Activated gamma-delta T cell treated with Interleukin-2 at 50 U/mL for 16 hours (primary cell): ENCODE measurements around the gene ANP32A.
"Not testable (repeated sequence)": the region's sequence is repeated elsewhere in the genome, so short reads cannot be mapped to it uniquely, and the experiment has no call there.

Experiments used
- DNase-seq: peaks from one replicate; pipeline ENCODE4 v3.0.0-alpha.2; 2020

ANP32A gene

GRCh38 chr15:68781766-68782588 lies 38.7 kb downstream of the ANP32A start:
- peak; percentile 34 for DNase-seq

GRCh38 chr15:68781217-68781616 lies 39.5 kb downstream of the ANP32A start:
- no peak for DNase-seq

DNA sequence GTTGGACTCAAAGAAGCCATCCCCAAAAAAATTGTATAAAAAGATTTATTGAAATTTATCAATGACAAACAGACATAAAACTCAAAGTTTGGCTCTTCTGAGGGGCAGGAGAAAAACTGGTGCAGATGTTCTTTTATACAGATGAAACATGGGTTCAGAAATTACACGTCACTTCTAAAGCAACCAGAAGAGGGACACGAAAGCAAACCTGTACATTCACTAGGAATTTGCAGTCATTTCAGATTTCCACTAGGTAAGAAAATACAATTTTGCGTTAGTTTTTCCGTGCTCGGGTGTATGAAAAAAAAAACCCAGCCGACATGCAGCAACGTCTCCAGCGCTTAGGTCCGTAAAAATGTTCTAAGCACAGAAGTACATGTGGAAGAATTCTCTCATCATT lies 41.8 kb downstream of the ANP32A start:
- DNase-seq, result no peak

- DNase-seq, result no peak
Measured at GRCh38 chr15:68776477-68777270, 44.0 kb downstream of the ANP32A start.

GRCh38 chr15:68775671-68776476 lies 44.8 kb downstream of the ANP32A start:
- no peak for DNase-seq

GRCh38 chr15:68775236-68775577 lies 45.5 kb downstream of the ANP32A start:
- DNase-seq, result no peak

GRCh38 chr15:68774521-68775235 lies 46.0 kb downstream of the ANP32A start:
- no peak for DNase-seq

DNA sequence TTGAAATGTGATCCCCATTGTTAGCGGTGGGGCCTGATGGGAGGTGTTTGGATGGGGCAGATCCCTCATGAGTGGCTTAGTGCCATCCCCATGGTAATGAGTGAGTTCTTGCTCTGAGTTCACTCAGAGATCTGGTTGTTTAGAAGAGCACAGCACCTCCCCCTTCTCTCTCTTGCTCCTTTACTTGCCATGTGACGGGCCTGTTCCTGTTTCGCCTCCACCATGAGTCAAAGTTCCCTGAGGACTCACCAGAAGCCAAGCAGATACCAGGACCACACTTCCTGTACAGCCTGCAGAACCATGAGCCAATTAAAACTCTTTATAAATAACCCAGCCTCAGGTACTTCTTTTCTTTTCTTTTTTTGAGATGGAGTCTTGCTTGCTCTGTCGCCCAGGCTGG lies 46.6 kb downstream of the ANP32A start:
- DNase-seq, result no peak

DNA sequence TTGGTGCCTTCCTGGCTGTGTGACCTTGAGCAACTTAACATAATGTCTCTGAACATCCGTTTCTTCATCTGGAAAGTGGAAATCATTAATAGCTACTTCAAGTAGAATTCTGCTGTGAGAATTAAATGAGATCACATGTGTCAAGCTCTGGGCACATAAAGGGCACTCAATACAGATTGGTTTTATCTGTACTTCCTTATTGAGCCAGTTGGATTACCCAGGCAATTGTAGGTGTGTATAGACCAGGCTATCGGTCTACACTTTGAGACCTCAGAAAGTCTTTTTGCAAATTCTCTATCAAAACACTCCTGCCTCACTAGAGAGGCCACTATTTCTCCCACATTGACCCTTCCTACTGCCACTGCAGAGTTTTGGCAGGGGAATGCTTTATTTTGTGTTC lies 47.7 kb downstream of the ANP32A start:
- DNase-seq, result no peak

DNA sequence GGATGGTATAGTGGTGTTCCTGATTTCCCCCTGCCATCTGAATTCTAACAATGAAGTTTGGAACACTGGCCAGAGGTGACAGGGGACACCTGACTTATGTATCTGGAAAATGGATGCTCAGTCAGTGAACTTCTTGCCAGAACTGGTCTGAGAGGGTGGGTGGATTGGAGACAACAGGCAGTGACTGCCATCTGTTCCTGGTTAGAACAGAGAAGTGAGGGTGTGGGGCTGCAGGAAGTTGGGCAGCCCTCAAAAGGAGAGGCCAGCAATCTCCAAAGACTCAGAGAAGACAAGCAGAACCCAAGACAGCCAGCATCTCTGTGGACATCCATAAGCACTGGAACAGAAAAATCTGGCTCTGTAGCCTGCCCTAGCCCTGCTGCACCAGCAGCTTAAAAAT lies 50.5 kb downstream of the ANP32A start:
- no peak for DNase-seq

DNA sequence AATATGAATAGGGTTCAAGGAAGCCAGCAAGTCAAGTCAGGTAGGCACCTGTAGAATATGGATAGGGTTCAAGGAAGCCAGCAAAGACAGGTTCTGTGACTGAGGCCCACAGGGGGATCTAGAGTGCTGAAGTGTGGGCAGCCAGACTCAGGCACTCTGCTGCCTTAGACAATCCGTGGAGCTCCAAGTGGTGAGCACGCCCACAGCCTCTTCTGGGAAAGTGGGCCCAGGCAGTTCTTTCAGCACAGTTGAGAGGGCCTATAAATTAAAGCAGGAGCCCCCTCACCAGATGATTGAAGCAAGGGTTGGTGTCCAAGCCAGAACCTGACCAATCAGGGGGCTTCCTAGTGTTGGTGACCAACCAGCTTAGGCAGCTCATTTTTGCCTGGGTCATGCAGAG lies 51.0 kb downstream of the ANP32A start:
- DNase-seq, result no peak

DNA sequence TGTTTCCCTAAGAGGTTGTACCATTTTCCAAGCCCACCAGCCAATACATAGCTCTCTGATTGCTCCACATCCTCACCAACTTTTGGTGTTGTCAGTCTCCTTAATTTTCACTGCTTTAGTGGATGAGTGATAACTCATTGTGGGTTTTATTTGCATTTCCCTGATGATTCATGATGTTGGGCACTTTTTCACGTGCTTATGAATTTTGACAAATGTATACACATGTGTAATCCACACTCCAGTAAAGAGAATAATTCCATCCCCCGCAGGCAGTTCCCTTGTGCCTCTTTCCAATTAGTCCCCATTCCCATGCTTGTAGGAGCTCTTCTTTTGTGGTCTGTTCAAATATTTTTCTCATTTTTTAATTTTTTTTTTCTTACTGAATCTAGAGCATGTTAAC lies 52.4 kb downstream of the ANP32A start:
- DNase-seq, result no peak

GRCh38 chr15:68767833-68768232 lies 52.9 kb downstream of the ANP32A start:
- no peak for DNase-seq

GRCh38 chr15:68765602-68766368 lies 54.9 kb downstream of the ANP32A start:
- no peak for DNase-seq

DNA sequence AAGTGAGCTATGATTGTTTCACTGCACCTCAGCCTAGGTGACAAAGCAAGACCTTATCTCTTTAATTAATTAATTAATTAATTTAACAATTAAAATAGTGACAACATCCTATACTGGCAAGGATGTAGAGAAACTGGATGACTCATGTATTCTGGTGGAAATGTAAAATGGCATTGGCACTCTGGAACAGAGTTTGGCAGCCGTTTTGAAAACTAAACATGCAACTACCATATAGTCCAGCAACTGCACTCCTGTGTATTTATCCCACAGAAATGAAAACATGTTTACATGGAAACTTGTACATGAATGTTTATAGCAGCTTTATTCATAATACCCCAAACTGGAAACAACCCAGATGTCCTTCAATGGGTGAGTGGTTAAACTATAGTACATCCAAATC lies 56.6 kb downstream of the ANP32A start:
- no peak for DNase-seq

DNA sequence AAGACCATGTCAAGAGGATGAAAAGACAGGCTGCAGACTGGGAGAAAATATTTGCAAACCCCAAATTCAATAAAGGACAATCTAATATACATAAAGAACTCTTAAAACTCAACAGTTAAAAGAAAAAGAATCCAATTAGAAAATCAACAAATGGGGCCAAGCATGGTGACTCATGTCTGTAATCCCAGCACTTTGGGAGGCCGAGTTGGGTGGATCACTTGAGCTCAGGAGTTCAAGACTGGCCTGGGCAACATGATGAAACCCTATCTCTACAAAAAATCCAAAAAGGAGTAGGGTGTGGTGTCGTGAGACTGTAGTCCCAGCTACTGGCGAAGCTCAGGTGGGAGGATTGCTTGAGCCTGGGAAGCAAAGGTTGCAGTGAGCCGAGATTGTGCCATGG lies 57.6 kb downstream of the ANP32A start:
- DNase-seq, result no peak

DNA sequence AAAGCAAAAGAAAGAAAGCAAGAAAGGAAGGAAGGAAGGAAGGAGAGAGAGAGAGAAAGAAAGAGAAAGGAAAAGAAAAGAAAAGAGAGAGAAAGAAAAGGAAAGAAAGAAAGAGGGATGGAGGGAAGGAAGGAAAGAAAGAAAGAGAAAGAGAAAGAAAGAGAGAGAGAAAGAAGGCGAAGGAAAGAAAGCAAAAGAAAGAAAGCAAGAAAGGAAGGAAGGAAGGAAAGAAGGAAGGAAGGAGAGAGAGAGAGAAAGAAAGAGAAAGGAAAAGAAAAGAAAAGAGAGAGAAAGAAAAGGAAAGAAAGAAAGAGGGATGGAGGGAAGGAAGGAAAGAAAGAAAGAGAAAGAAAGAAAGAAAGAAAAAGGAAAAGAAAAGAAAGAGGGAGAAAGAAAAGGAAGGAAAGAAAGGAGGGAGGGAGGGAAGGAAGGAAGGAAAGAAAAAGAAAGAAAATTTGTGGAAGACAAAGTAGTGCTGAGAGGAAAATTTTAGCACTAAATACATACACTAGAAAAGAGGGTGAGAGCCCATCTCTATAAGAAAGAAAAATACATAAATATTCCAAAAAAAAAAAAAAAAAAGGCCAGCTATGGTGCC lies 60.6 kb downstream of the ANP32A start:
- DNase-seq, result not testable (repeated sequence)

DNA sequence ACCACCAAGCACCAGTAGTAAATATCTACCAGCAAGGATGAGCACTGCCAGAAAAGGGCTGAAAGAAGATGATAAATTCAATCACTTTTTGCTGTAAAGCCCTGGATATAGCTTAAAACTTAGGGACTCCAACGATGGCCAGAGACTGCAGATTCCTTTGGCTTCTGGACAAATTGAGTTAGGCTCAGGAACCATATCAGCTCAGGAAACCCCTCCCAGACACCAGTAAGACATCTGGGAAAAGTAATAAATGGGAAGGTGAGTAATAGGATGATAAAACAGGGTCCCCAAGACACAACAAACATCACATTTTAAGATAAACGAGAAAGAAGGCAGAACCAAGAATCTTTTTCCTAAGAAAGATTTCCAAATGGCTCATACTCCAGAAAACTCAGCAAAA lies 65.0 kb downstream of the ANP32A start:
- no peak for DNase-seq

- no peak for DNase-seq
Measured at GRCh38 chr15:68751622-68752021, 69.1 kb downstream of the ANP32A start.

DNA sequence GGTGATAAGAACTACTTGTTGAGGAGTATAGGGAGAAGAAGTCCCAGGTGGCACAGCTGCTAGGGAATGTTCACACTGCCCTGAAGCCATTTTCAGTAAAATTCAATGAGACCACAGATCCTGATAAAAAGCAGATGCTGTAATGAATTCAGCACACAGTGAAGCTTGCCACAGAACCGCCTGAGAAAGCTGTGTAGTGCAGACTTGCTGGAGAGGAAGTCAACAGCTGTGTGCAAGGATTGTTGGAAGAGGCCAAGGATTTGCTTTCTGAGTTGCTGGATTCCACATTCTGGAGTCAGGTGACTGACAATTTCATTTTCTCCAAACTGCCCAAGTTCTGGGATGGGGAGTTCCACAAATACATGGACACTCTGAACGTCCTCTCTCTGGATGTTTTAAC lies 70.9 kb downstream of the ANP32A start:
- DNase-seq, result no peak

DNA sequence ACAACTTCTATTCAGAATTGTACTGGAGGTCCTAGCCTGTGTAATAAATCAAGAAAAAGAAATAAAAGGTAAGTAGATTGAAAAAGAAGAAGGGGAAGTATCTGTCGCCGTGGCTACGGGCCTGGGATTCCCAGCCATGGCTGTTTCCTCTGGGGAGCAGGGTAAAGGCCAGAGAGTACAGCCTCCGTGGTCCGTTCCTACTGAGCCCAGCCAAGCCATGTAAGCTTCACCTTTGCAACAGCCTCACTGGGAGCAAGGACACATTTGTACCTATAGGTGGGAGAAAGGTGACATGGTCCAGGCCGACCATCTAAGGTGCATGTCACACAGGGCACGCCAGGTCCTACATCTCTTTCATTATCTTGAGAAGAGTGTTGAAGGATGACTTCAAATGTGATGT lies 71.3 kb downstream of the ANP32A start:
- no peak for DNase-seq

DNA sequence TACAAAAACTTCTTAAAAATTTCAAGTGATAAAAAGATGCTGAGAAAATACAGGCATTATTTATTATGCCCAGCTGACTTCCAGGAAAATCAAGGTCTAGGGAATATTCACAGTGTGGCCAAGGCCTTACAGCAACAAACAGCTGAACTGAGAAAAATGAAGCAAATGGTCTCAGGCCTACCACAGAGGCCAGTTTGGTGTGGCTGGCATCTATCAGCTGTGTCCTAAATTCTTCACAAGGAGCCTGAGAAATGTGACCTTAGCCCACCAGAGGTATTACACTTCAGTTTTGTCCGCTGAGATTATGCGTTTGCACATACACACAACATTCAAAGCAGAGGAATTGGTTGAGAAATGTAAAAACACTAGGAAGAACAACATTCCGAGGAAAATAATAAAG lies 77.4 kb downstream of the ANP32A start:
- no peak for DNase-seq
